B cell (primary cell): ENCODE data around the gene ERBB4. TPM values are rescaled to one million over a fixed set of nuclear protein-coding genes. Genes with fewer than 3 reads are reported as not detected.

Source experiments
- ATAC-seq: fragments of 200-7000 bp; cut with Tn5 transposase; one replicate; pipeline ENCODE4 v1.10.0; 2021; ENCODE audit warnings: low read depth, mild to moderate bottlenecking, moderate number of reproducible peaks, moderate library complexity
- CTCF ChIA-PET: fragments of 350-600 bp; sonication (Branson Sonifier 250); formaldehyde crosslinking; loops from one replicate; lab custom pipeline; 2021; ENCODE audit warnings: antibody characterized with exemption, inconsistent platforms; lab: Charles Lee
- POLR2A ChIA-PET: fragments of 350-600 bp; sonication (Branson Sonifier 250); formaldehyde crosslinking; loops from one replicate; lab custom pipeline; 2021; ENCODE audit warnings: antibody characterized with exemption; lab: Charles Lee
- DNase-seq: peaks from one replicate; pipeline ENCODE4 v3.0.0; 2013
- H2AFZ ChIP-seq: 2 replicates; pipeline ENCODE4 v1.6.1; 2012; ENCODE audit warnings: mild to moderate bottlenecking, low read depth, low read length; ENCODE audit not compliant: insufficient read depth, poor library complexity, severe bottlenecking
- H3K27ac ChIP-seq, 2 donors: 1 replicate in 1 of 2; 2 replicates in 1 of 2; pipeline ENCODE4 v1.5.1; 2012 to 2013; ENCODE audit warnings: low read length in 2 of 2, mild to moderate bottlenecking in 2 of 2, moderate library complexity in 1 of 2
- H3K27me3 ChIP-seq, 4 experiments: fragments of 200-600 bp in 1 of 4; sonication (generic) in 1 of 4; replicated peaks in 1 of 4; 1 replicate in 2 of 4; 2 replicates in 2 of 4; pipeline versions ENCODE4 v1.6.1 to v1.7.0; 2013 to 2016; ENCODE audit warnings: low read length in 3 of 4, mild to moderate bottlenecking in 2 of 4, mixed read lengths in 1 of 4, moderate library complexity in 1 of 4; ENCODE audit not compliant: insufficient read depth in 4 of 4, control insufficient read depth in 3 of 4; ENCODE audit errors: control extremely low read depth in 1 of 4
- H3K36me3 ChIP-seq, 2 experiments: replicated peaks in 1 of 2; 1 replicate in 1 of 2; 2 replicates in 1 of 2; pipeline versions ENCODE4 v1.6.1 to v1.7.1; 2013; ENCODE audit warnings: low read length in 1 of 2; ENCODE audit not compliant: insufficient read depth in 2 of 2, control insufficient read depth in 1 of 2; ENCODE audit errors: control extremely low read depth in 1 of 2, extremely low read depth in 1 of 2
- H3K4me1 ChIP-seq, 2 donors: fragments of 200-600 bp in 1 of 2; sonication (generic) in 1 of 2; 1 replicate in 1 of 2; 2 replicates in 1 of 2; pipeline versions ENCODE4 v1.5.1 to v1.6.1; 2013 to 2017; ENCODE audit warnings: low read length in 2 of 2; ENCODE audit not compliant: control insufficient read depth in 2 of 2, insufficient read depth in 2 of 2
- H3K4me2 ChIP-seq: replicated peaks from 2 replicates; pipeline ENCODE3; 2012; ENCODE audit warnings: mild to moderate bottlenecking, low read depth, low read length; ENCODE audit not compliant: poor library complexity, severe bottlenecking
- H3K4me3 ChIP-seq, 5 experiments: fragments of 200-600 bp in 1 of 5; sonication (generic) in 1 of 5; 1 replicate in 3 of 5; 2 replicates in 2 of 5; pipeline versions ENCODE4 v1.5.1 to v1.7.0; 2011 to 2016; ENCODE audit warnings: low read length in 4 of 5, mild to moderate bottlenecking in 4 of 5, low read depth in 2 of 5, control low read depth in 1 of 5, moderate library complexity in 1 of 5; ENCODE audit not compliant: insufficient read depth in 1 of 5; ENCODE audit errors: control extremely low read depth in 1 of 5, extremely low read depth in 1 of 5
- H3K79me2 ChIP-seq: fragments of 200-600 bp; sonication (generic); one replicate; pipeline ENCODE4 v1.6.0; 2016; ENCODE audit warnings: low read length; ENCODE audit not compliant: control insufficient read depth, insufficient read depth
- H3K9ac ChIP-seq: fragments of 200-600 bp; sonication (generic); 2 replicates; pipeline ENCODE4 v1.6.1; 2017; ENCODE audit warnings: mild to moderate bottlenecking, low read length, moderate library complexity
- H3K9me3 ChIP-seq, 3 donors: one replicate each; pipeline versions ENCODE4 v1.6.1 to v1.7.1; 2013; ENCODE audit warnings: low read length in 2 of 3; ENCODE audit not compliant: control insufficient read depth in 2 of 3, insufficient read depth in 1 of 3; ENCODE audit errors: control extremely low read depth in 1 of 3
- H4K20me1 ChIP-seq: 2 replicates; pipeline ENCODE4 v1.6.0; 2012; ENCODE audit warnings: mild to moderate bottlenecking, low read length; ENCODE audit not compliant: insufficient read depth, control insufficient read depth, poor library complexity, severe bottlenecking
- H3K27ac Mint-ChIP-seq: one replicate; pipeline ENCODE4 v1.8.0; 2021; ENCODE audit warnings: mixed read lengths
- H3K27me3 Mint-ChIP-seq: one replicate; pipeline ENCODE4 v1.8.0; 2021; ENCODE audit warnings: mixed read lengths
- H3K4me1 Mint-ChIP-seq: one replicate; pipeline ENCODE4 v1.8.0; 2021; ENCODE audit warnings: mixed read lengths
- H3K4me3 Mint-ChIP-seq: one replicate; pipeline ENCODE4 v1.8.0; 2021; ENCODE audit warnings: mixed read lengths
- H3K9me3 Mint-ChIP-seq: one replicate; pipeline ENCODE4 v1.8.0; 2022; ENCODE audit warnings: mixed read lengths; ENCODE audit not compliant: insufficient read depth
- EZH2 ChIP-seq: IDR thresholded peaks from 2 replicates; pipeline ENCODE4 v1.6.1; 2012; ENCODE audit warnings: borderline replicate concordance, low read depth, mild to moderate bottlenecking, moderate library complexity, low read length; ENCODE audit not compliant: insufficient read depth, poor library complexity, severe bottlenecking
- WGBS: methylation state at CpG from one replicate; pipeline ENCODE4 v1.1.5; 2013; ENCODE audit warnings: missing lambda C conversion rate; ENCODE audit not compliant: insufficient coverage; 5-methylcytosine and 5-hydroxymethylcytosine counted together
- intact Hi-C: fragments of 100-400 bp; cut with micrococcal nuclease; formaldehyde crosslinking; loops from one replicate; pipeline ENCODE4 v1.10.0; 2022
- polyA plus RNA-seq: library from polyadenylated mRNA; depleted of rRNA; stranded (reverse); fragments of >200 nt; gene quantifications from 2 replicates; pipeline ENCODE4 v1.2.3, GENCODE V29; 2012
- total RNA-seq, 2 donors: library from RNA; stranded (reverse); fragments of 120-200 nt in 1 of 2; gene quantifications; 1 replicate in 1 of 2; 2 replicates in 1 of 2; pipeline versions ENCODE4 v1.2.3 to v1.2.4, GENCODE V29; 2013 to 2022
- TF ChIP-seq, protein P1 (sequence below): fragments of 200-600 bp; IDR thresholded peaks from one replicate; pipeline ENCODE4 v1.8.0; 2022; ENCODE audit warnings: antibody characterized with exemption, mild to moderate bottlenecking

Gene ERBB4
- total and polyA plus RNA-seq, 2 donors (not counting 1 experiment from before 2014, with no cell fraction given) = not detected

DNA sequence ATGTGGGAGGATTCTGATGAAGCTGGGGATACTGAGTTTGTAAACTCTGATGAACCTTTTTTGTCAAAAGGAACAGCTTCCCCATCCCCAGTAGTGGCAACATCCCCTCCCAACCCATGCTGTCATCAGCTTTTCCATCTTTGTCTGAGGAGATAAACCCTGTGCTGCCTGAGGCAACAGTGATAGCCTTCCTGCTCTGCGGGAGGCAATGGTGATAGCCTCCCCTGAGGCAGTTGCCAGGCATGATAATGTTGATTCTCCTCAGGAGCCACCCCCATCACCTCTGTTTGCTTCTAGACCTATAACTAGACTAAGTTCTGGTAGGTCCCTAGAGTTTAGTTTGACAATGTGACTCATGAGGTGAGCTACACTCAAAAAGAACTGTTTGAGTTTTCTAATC lies 97.5 kb downstream of the ERBB4 start:
- Histone ChIP-seq H4K20me1 (no peaks in the 10 kb centered on the region), H3K27me3 (no peaks in the 10 kb centered on the region), H3K79me2 (no peaks in the 10 kb centered on the region), H3K9me3 (no peaks in the 10 kb centered on the region), H3K9ac (no peak overlapping the region), H3K4me3 (no peak overlapping the region), H3K36me3 (no peaks in the 10 kb centered on the region), H3K4me1 (no peaks in the 10 kb centered on the region), H3K4me2 (no peak overlapping the region), H3K27ac (no peak overlapping the region), H2AFZ (no peak overlapping the region)
- Mint-ChIP-seq H3K4me3 (no peak overlapping the region), H3K27me3 (no peaks in the 10 kb centered on the region), H3K27ac (no peak overlapping the region), H3K9me3 (peaks cover 2% of the 10 kb centered on the region), H3K4me1 (no peaks in the 10 kb centered on the region)
- DNase-seq (no peak), ATAC-seq (no peak)
- TF ChIP-seq, protein P1, sequence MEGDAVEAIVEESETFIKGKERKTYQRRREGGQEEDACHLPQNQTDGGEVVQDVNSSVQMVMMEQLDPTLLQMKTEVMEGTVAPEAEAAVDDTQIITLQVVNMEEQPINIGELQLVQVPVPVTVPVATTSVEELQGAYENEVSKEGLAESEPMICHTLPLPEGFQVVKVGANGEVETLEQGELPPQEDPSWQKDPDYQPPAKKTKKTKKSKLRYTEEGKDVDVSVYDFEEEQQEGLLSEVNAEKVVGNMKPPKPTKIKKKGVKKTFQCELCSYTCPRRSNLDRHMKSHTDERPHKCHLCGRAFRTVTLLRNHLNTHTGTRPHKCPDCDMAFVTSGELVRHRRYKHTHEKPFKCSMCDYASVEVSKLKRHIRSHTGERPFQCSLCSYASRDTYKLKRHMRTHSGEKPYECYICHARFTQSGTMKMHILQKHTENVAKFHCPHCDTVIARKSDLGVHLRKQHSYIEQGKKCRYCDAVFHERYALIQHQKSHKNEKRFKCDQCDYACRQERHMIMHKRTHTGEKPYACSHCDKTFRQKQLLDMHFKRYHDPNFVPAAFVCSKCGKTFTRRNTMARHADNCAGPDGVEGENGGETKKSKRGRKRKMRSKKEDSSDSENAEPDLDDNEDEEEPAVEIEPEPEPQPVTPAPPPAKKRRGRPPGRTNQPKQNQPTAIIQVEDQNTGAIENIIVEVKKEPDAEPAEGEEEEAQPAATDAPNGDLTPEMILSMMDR = no peak
- TF ChIP-seq EZH2 = no peak
- POLR2A ChIA-PET = no interaction called here
- intact Hi-C loops = no loop called here
- WGBS = 100% methylated on average over 1 of the region's 1 CpG
- CTCF ChIA-PET = no interaction called here

DNA sequence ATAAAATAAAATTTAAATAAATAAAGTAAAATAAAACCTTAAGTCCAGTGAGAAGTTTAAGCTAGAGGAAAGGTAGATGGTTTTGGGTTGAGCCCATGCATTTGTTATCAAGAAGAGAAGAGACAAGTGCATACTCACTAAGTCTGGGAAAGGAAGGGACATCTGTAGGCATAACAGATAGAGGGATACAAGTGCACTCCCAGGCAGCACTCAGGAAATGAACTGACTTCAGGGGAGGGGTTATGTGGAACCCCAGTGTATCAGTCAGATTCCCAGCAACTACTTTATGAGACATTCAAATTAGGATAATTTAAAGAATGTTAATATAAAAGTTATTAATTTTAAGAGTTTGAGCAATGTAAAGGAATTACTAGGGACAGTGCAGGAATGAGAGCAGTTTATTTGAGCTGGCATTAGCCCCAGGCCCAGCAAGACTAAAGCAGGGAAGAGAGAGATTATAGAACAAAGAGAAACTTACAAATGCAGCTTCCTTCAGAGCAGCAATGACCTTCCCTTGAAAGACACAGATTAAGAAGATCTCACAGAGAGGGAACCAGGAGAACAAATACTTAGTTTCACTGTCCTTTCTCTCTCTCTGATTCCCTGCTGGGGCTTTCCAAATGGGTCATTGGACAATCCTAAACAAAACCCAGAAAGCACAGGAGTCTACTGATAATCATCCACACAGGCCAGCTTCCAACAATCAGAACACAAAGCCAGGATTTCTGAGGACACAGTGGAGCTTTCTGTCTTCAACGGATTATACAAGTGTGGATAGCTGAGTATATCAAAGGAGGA lies 109.7 kb downstream of the ERBB4 start:
- no peaks in the 10 kb centered on the region for H3K27me3 ChIP-seq
- H3K9ac ChIP-seq = no peak overlapping the region
- no peaks in the 10 kb centered on the region for H4K20me1 ChIP-seq
- POLR2A ChIA-PET = no interaction called here
- no peak overlapping the region for H3K27ac Mint-ChIP-seq
- no peaks in the 10 kb centered on the region for H3K4me1 Mint-ChIP-seq
- H3K4me3 ChIP-seq = no peak overlapping the region
- H3K9me3 ChIP-seq = no peaks in the 10 kb centered on the region
- no peak overlapping the region for H3K4me2 ChIP-seq
- no peaks in the 10 kb centered on the region for H3K36me3 ChIP-seq
- H3K79me2 ChIP-seq = no peaks in the 10 kb centered on the region
- H3K4me3 Mint-ChIP-seq = no peak overlapping the region
- CTCF ChIA-PET = no interaction called here
- no peaks in the 10 kb centered on the region for H3K4me1 ChIP-seq
- no CpG with 5 or more reads among the region's 1 CpG for WGBS
- H3K27ac ChIP-seq = no peak overlapping the region
- no peaks in the 10 kb centered on the region for H3K27me3 Mint-ChIP-seq
- TF ChIP-seq EZH2 = no peak
- TF ChIP-seq, protein P1 = no peak
- ATAC-seq (no peak), DNase-seq (no peak)
- H2AFZ ChIP-seq = no peak overlapping the region
- no peaks in the 10 kb centered on the region for H3K9me3 Mint-ChIP-seq
- intact Hi-C loops = no loop called here
